ENCODE results near the gene PBX3. TPM values are rescaled to one million over a fixed set of nuclear protein-coding genes. Genes with fewer than 3 reads are reported as not detected.

PBX3 gene
- total RNA-seq, 2 donors from 2014 or later: 71.1 to 91.5 TPM

- no peak for TF ChIP-seq CTCF (IDR thresholded peaks at IDR 0.05)
- H3K27ac ChIP-seq: no peak overlapping the region
- no peak overlapping the region for H3K4me3 ChIP-seq
- no peaks in the 10 kb centered on the region for H3K36me3 ChIP-seq
- no peaks in the 10 kb centered on the region for H3K27me3 ChIP-seq
- DNase-seq (ENCODE audit: low spot score): no peak
- H3K4me1 ChIP-seq: peaks cover 0 to 8% of the 10 kb centered on the region in 2 donors
- no peaks in the 10 kb centered on the region for H3K9me3 ChIP-seq
Measured at GRCh38 chr9:125794708-125795107, 47.5 kb downstream of the PBX3 start.

- DNase-seq (ENCODE audit: low spot score): no peak
- Histone ChIP-seq H3K36me3 (no peaks in the 10 kb centered on the region), H3K4me3 (no peak overlapping the region), H3K27ac (no peak overlapping the region), H3K9me3 (no peaks in the 10 kb centered on the region), H3K4me1 (peaks cover 0 to 8% of the 10 kb centered on the region in 2 donors), H3K27me3 (no peaks in the 10 kb centered on the region)
- no peak for TF ChIP-seq CTCF (IDR thresholded peaks at IDR 0.05)
Measured at GRCh38 chr9:125795970-125796596, 48.9 kb downstream of the PBX3 start.

GRCh38 chr9:125797930-125798329 lies 50.8 kb downstream of the PBX3 start:
- TF ChIP-seq CTCF (IDR thresholded peaks at IDR 0.05): no peak
- H3K4me3 ChIP-seq: no peak overlapping the region
- H3K27ac ChIP-seq: no peak overlapping the region
- H3K4me1 ChIP-seq: peaks cover 0 to 8% of the 10 kb centered on the region in 2 donors
- no peaks in the 10 kb centered on the region for H3K9me3 ChIP-seq
- H3K27me3 ChIP-seq: no peaks in the 10 kb centered on the region
- DNase-seq (ENCODE audit: low spot score): no peak
- no peaks in the 10 kb centered on the region for H3K36me3 ChIP-seq

GRCh38 chr9:125803526-125803925 lies 56.4 kb downstream of the PBX3 start:
- Histone ChIP-seq H3K27me3 (no peaks in the 10 kb centered on the region), H3K27ac (no peak overlapping the region), H3K4me1 (peaks cover 0 to 7% of the 10 kb centered on the region in 2 donors), H3K4me3 (no peak overlapping the region), H3K9me3 (no peaks in the 10 kb centered on the region), H3K36me3 (no peaks in the 10 kb centered on the region)
- DNase-seq (ENCODE audit: low spot score): no peak
- no peak for TF ChIP-seq CTCF (IDR thresholded peaks at IDR 0.05)

GRCh38 chr9:125805057-125805456 lies 57.9 kb downstream of the PBX3 start:
- DNase-seq (ENCODE audit: low spot score): no peak
- H3K27ac ChIP-seq: no peak overlapping the region

More at GRCh38 chr9:125805057-125805456, 57.9 kb downstream of the PBX3 start:
- Histone ChIP-seq H3K4me3 (no peak overlapping the region), H3K36me3 (no peaks in the 10 kb centered on the region), H3K9me3 (no peaks in the 10 kb centered on the region), H3K27me3 (no peaks in the 10 kb centered on the region), H3K4me1 (peaks cover 0 to 7% of the 10 kb centered on the region in 2 donors)
- TF ChIP-seq CTCF (IDR thresholded peaks at IDR 0.05): no peak
